Keratinocyte (primary cell): ENCODE results near the gene ADAMTSL3. TPM values are rescaled to one million over a fixed set of nuclear protein-coding genes. Genes with fewer than 3 reads are reported as not detected.

Experiments
- DNase-seq: peaks from one replicate; pipeline ENCODE4 v3.0.0-alpha.2; 2011; ENCODE audit warnings: low read depth, missing footprints, low spot score
- FAIRE-seq: peaks from 2 replicates; lab custom pipeline; 2011; peaks lifted over from hg19 to GRCh38; lab: Jason Lieb, UNC
- H2AFZ ChIP-seq: 2 replicates; pipeline ENCODE4 v1.6.0; 2012; ENCODE audit warnings: low read length, control low read depth, inconsistent platforms; ENCODE audit not compliant: control insufficient read depth
- H3K27ac ChIP-seq: 2 replicates; pipeline ENCODE4 v1.5.1; 2011; ENCODE audit warnings: low read length; ENCODE audit not compliant: control insufficient read depth, insufficient read depth
- H3K27me3 ChIP-seq: 3 replicates; pipeline ENCODE4 v1.6.0; 2011; ENCODE audit warnings: low read length; ENCODE audit not compliant: control insufficient read depth, insufficient read depth; ENCODE audit errors: extremely low read depth
- H3K36me3 ChIP-seq, 2 experiments: 2 replicates in 1 of 2; 3 replicates in 1 of 2; pipeline ENCODE4 v1.5.1; 2011; ENCODE audit warnings: low read length in 2 of 2, mild to moderate bottlenecking in 1 of 2; ENCODE audit not compliant: control insufficient read depth in 2 of 2, insufficient read depth in 2 of 2; ENCODE audit errors: extremely low read depth in 1 of 2
- H3K4me1 ChIP-seq: 3 replicates; pipeline ENCODE4 v1.5.1; 2011; ENCODE audit warnings: low read length; ENCODE audit not compliant: control insufficient read depth, insufficient read depth; ENCODE audit errors: extremely low read depth
- H3K4me2 ChIP-seq: 3 replicates; pipeline ENCODE4 v1.6.0; 2011; ENCODE audit warnings: low read depth, low read length; ENCODE audit not compliant: control insufficient read depth, insufficient read depth; ENCODE audit errors: extremely low read depth
- H3K4me3 ChIP-seq, 3 experiments: fragments of 200-600 bp in 1 of 3; sonication (generic) in 1 of 3; 2 replicates in 2 of 3; 3 replicates in 1 of 3; pipeline ENCODE4 v1.5.1; 2011 to 2016; ENCODE audit warnings: low read length in 3 of 3, mild to moderate bottlenecking in 3 of 3, control low read depth in 2 of 3, inconsistent platforms in 1 of 3, low read depth in 1 of 3, mixed read lengths in 1 of 3, mixed run types in 1 of 3, moderate library complexity in 1 of 3; ENCODE audit not compliant: control insufficient read depth in 2 of 3, insufficient read depth in 2 of 3; ENCODE audit errors: extremely low read depth in 1 of 3
- H3K79me2 ChIP-seq: 2 replicates; pipeline ENCODE4 v1.6.0; 2012; ENCODE audit warnings: low read length; ENCODE audit not compliant: control insufficient read depth, insufficient read depth
- H3K9ac ChIP-seq: 3 replicates; pipeline ENCODE4 v1.6.0; 2011; ENCODE audit warnings: low read length; ENCODE audit not compliant: control insufficient read depth, insufficient read depth; ENCODE audit errors: extremely low read depth
- H3K9me1 ChIP-seq: 3 replicates; pipeline ENCODE4 v1.6.0; 2011; ENCODE audit warnings: low read length; ENCODE audit not compliant: control insufficient read depth, insufficient read depth; ENCODE audit errors: extremely low read depth
- H3K9me3 ChIP-seq: 2 replicates; pipeline ENCODE4 v1.5.1; 2012; ENCODE audit warnings: low read depth, low read length; ENCODE audit not compliant: control insufficient read depth
- H4K20me1 ChIP-seq: 3 replicates; pipeline ENCODE4 v1.6.0; 2011; ENCODE audit warnings: low read length; ENCODE audit not compliant: control insufficient read depth, insufficient read depth; ENCODE audit errors: extremely low read depth
- CTCF ChIP-seq, 3 experiments: IDR thresholded peaks in 1 of 3; conservative IDR thresholded peaks in 1 of 3; optimal IDR thresholded peaks in 1 of 3; 2 replicates in 2 of 3; 3 replicates in 1 of 3; pipeline versions ENCODE3 to v1.5.1; 2011; ENCODE audit warnings: low read length in 3 of 3, mild to moderate bottlenecking in 3 of 3, moderate library complexity in 2 of 3, control low read depth in 1 of 3, inconsistent platforms in 1 of 3; ENCODE audit not compliant: insufficient read depth in 2 of 3; ENCODE audit errors: extremely low read depth in 1 of 3
- EZH2 ChIP-seq: IDR thresholded peaks from one replicate; pipeline ENCODE4 v1.6.1; 2012; ENCODE audit warnings: inconsistent platforms, mild to moderate bottlenecking, low read length, moderate library complexity
- dilution Hi-C: fragments of 300-500 bp; cut with MboI; formaldehyde crosslinking; loops from one replicate; pipeline ENCODE4 v1.7.0; 2020; ENCODE audit warnings: low sequenced_read_pairs; ENCODE audit not compliant: extremely low pct_ligation_motif_present
- polyA plus RNA-seq, 5 experiments: library from polyadenylated mRNA; depleted of rRNA in 3 of 5; stranded (reverse) in 3 of 5; stranded (forward) in 1 of 5; unstranded in 1 of 5; fragments of >200 nt; gene quantifications; 1 replicate in 1 of 5; 2 replicates in 3 of 5; 3 replicates in 1 of 5; pipeline versions ENCODE4 v1.2.1 to v1.2.3, GENCODE V29; 2011 to 2012; ENCODE audit warnings: missing spikeins in 2 of 5, low read depth in 1 of 5, low replicate concordance in 1 of 5

Gene ADAMTSL3
- polyA plus RNA-seq, 1 donor (not counting 4 experiments of a cell fraction or from before 2014, with no cell fraction given), result 0.01 TPM

GRCh38 chr15:83688201-83688600, 34.3 kb downstream of the ADAMTSL3 start:
- H3K4me3 ChIP-seq, result no peak overlapping the region
- no peaks in the 10 kb centered on the region for H3K9me3 ChIP-seq
- H3K27ac ChIP-seq, result no peak overlapping the region
- dilution Hi-C loops, result no loop called here
- no peak overlapping the region for H3K4me2 ChIP-seq
- no peak for FAIRE-seq
- H3K36me3 ChIP-seq, result no peaks in the 10 kb centered on the region
- H3K4me1 ChIP-seq, result no peaks in the 10 kb centered on the region
- no peaks in the 10 kb centered on the region for H4K20me1 ChIP-seq
- H3K9ac ChIP-seq, result no peak overlapping the region
- H2AFZ ChIP-seq, result no peak overlapping the region
- DNase-seq, result no peak
- no peaks in the 10 kb centered on the region for H3K9me1 ChIP-seq
- no peaks in the 10 kb centered on the region for H3K79me2 ChIP-seq
- no peaks in the 10 kb centered on the region for H3K27me3 ChIP-seq
- TF ChIP-seq EZH2 (no peak), CTCF (optimal IDR thresholded peaks at IDR 0.05 in 1 of 3, IDR thresholded peaks at IDR 0.05 in 1 of 3, conservative IDR thresholded peaks at IDR 0.05 in 1 of 3; ENCODE audit: extremely low read depth in 1 of 3, insufficient read depth in 2 of 3, low read length in 3 of 3) (no peak)

GRCh38 chr15:83690676-83691075, 36.8 kb downstream of the ADAMTSL3 start:
- no peaks in the 10 kb centered on the region for H3K79me2 ChIP-seq
- H3K4me3 ChIP-seq, result no peak overlapping the region
- H3K27me3 ChIP-seq, result no peaks in the 10 kb centered on the region
- TF ChIP-seq CTCF (optimal IDR thresholded peaks at IDR 0.05 in 1 of 3, IDR thresholded peaks at IDR 0.05 in 1 of 3, conservative IDR thresholded peaks at IDR 0.05 in 1 of 3; ENCODE audit: extremely low read depth in 1 of 3, insufficient read depth in 2 of 3, low read length in 3 of 3), result no peak
- no peak for TF ChIP-seq EZH2
- no peaks in the 10 kb centered on the region for H3K9me3 ChIP-seq
- dilution Hi-C loops, result no loop called here
- no peak overlapping the region for H2AFZ ChIP-seq
- H3K36me3 ChIP-seq, result no peaks in the 10 kb centered on the region
- DNase-seq, result no peak
- no peak overlapping the region for H3K9ac ChIP-seq
- FAIRE-seq, result no peak
- H3K9me1 ChIP-seq, result no peaks in the 10 kb centered on the region
- H3K4me2 ChIP-seq, result no peak overlapping the region
- H4K20me1 ChIP-seq, result no peaks in the 10 kb centered on the region
- H3K4me1 ChIP-seq, result no peaks in the 10 kb centered on the region
- H3K27ac ChIP-seq, result no peak overlapping the region
